ENCODE data around the gene SSBP3.

DNA sequence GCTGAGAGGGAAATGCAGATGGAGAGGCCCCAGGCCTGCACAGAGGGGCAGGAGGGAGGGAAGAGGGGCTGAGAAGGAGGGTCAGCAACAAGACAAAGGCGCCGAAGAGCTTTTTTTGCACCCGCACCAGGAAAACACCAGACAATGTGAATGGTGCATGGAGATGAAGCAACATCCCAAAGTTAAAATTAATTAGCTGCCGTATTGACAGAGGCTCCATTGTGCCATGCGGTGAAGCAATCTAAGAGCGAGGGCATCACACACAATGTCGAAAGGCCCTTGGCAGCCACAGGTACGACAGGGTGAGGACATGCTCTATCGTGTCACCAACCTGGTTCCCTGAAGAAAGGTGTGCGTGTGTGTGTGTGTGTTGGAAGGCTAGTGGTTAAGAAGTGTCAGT is 41.2 kb downstream of the SSBP3 start:
- TF ChIP-seq CTCF (IDR thresholded peaks at IDR 0.05) (no peak), POLR2A (IDR thresholded peaks at IDR 0.05) (no peak)
